ENCODE results near the gene MYRIP.

GRCh38 chr3:39907981-39908380 lies 98.6 kb downstream of the MYRIP start:
- TF ChIP-seq CTCF (IDR thresholded peaks at IDR 0.05; ENCODE audit: low read depth, low read length) (no peak), POLR2A (IDR thresholded peaks at IDR 0.05; ENCODE audit: extremely low read depth, insufficient read length) (no peak)
